GM18511 (cell line): ENCODE results near the gene NAV1.
"Not testable (repeated sequence)": the region's sequence is repeated elsewhere in the genome, so short reads cannot be mapped to it uniquely, and the experiment has no call there.

ENCODE experiments used
- ATAC-seq: cut with Tn5 transposase; IDR thresholded peaks from one replicate; pipeline ENCODE4 v1.9.1; 2021; ENCODE audit warnings: mild to moderate bottlenecking, moderate library complexity; ENCODE audit not compliant: unreplicated experiment

NAV1 gene

GRCh38 chr1:201542309-201543035 lies 3.5 kb downstream of the NAV1 start:
- no peak for ATAC-seq

DNA sequence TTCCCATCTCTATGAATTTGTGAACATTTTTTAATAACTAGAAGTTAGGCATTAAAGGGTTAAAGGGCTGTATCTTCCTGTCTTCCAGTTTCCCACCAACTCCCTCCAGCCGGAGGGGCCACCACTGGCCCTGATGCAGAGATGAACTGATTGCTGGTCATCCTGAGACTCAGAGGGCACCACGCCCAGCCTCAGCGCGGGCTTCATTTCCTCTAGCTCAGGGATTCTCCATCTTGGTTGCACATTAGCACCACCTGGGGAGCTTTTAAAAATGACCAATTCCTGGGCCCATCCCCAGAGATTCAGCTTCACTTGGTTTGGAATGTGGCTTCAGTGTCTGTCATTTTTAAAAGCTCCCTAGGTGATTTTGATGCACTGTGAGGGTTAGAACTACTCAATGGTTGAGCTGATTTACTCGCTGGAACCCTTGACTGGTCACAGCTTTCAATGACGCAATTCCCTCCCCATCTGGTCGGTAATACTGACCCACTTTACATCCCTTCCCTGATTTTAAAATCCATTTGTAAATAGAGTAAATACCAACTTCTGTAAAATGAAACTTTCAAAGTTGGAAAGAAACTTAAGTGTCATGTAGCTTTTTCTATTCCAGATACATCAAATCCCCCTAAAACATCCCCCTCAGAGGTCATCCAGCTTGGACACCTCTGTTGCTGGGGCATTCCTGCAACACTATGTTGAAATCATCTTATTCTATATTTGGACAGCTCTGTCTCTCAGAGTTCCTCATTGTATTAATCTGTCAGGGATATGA lies 5.1 kb downstream of the NAV1 start:
- ATAC-seq, result no peak

DNA sequence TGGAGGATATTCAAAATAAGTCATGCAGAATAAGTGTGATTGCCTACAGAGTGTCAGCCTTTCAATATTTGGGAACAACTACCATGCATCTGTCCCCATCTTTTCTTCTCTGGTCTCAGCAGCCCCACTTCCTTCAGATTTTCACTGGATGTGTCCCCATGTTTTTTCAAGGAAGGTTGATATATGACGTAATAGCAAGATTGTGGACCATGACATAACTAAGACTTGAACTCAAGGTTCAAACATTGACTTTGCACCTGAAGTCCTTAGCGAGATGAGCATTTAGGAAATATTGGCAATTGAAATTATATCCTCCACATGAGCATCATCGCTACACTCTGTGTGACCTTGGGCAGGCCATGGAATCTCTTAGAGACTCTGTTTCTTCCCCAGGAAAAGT lies 5.8 kb downstream of the NAV1 start:
- ATAC-seq, result no peak

- no peak for ATAC-seq
Observed at GRCh38 chr1:201545851-201546492, 7.0 kb downstream of the NAV1 start.

GRCh38 chr1:201549522-201549921 lies 10.6 kb downstream of the NAV1 start:
- not testable (repeated sequence) for ATAC-seq

DNA sequence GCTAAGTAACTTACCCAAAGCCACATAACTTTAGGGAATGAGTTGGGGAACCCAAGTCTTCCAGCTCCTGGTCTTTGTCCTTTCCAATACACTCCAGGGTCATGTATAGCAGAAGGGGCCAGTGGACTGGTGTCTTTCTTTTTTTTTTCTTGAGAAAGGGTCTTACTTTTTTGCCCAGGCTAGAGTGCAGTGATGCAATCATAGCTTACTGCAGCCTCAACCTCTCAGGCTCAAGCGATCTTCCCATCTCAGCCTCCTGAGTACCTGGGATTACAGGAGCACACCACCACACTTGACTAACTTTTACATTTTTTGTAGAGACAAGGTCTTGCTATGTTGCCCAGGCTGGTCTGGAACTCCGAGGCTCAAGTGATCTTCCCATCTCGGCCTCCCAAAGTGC lies 12.2 kb downstream of the NAV1 start:
- no peak for ATAC-seq

GRCh38 chr1:201551877-201552731 lies 13.2 kb downstream of the NAV1 start:
- no peak for ATAC-seq

DNA sequence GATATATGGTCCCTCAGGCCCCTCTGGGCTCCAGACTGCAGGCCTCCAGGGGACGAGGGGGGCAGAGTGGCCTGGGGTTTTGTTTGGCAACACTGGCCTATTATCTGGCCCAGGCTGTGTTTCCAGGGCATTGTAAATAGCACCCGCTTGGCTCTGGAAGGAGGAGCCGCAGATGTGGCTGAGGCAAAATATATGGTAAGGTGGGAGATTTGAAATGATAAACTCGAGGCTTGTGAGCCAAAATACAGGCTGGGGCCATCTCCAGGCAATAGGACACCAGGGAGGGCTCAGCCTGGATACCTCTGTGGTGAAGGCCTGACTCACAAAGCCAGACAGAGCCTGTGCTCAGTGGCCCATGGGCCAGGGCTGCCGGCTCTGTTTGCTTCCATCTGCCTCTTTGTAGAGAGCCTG lies 14.0 kb downstream of the NAV1 start:
- no peak for ATAC-seq

DNA sequence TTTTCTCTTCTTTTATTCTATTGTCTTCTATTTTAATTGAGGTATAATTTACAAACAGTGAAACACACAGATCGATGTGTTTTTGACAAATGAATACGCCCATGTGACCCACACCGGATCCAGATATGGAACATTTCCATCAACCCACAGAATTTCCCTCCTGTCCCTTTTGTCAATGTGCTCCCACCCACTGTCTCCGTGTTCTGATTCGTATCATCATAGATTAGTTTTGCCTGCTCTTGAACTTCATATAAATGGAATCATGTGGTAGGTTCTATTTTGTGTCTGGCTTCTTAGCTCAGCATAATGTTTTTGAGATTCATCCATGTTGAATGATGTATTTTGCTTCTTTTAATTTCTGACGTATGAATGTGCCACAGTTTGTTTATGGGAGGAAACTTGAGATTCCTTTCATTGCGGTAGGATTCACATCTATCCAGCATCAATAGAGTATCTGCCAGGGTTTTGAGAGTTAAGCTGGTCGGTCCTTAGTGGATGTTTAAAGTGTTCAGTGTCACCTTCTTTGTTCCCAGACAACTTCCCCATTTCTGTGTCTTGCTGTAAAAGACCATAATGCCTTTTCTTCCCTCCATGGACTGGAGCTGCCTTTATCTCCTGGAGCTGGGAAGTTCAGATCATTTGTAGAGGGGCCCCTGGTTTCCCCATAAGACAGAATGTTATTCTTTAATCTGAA lies 14.7 kb downstream of the NAV1 start:
- no peak for ATAC-seq

DNA sequence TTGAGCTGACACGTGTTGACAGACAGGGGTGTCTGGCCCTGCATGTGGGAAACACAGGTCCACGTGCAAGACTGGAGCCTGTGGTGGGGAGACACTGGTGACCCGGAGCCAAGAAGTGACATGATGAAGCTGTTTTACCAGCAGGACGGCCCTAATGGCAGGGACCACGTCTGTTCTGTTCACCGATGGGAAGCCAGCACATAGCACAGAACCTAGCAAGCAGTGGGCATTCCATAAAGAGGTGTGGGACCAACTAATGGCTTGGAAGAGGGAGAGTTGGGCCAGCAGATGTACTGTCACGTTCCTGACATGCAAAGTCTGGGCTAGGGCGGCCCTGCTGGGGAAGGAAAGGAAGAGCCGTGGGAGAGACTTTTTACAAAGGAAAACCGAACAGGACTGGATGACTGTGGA lies 15.3 kb downstream of the NAV1 start:
- no peak for ATAC-seq

- ATAC-seq, result no peak
Observed at GRCh38 chr1:201554789-201555592, 16.1 kb downstream of the NAV1 start.

GRCh38 chr1:201555593-201555945 lies 16.6 kb downstream of the NAV1 start:
- no peak for ATAC-seq

GRCh38 chr1:201556841-201557571 lies 18.1 kb downstream of the NAV1 start:
- ATAC-seq, result no peak

- no peak for ATAC-seq
Observed at GRCh38 chr1:201557572-201557958, 18.6 kb downstream of the NAV1 start.

GRCh38 chr1:201559679-201560162 lies 20.8 kb downstream of the NAV1 start:
- ATAC-seq, result peak; percentile 84

- no peak for ATAC-seq
Observed at GRCh38 chr1:201560328-201561194, 21.6 kb downstream of the NAV1 start.

DNA sequence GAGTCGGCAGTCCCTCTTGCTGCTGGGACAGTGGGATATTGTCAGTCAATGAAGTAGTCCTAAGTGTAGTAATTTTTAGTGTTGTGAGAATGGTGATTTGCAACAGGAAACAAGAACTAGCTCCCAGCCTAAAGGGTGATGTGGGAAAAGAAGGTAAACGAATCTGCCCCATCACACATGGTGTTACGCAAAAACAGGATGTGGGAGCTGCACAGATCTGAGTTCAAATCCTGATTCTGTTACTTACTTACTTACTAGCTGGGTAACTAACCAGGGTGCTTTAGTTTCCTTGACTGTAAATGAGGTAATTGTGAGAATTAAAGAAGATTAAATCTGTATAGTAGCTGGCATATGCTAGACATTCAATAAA lies 22.3 kb downstream of the NAV1 start:
- ATAC-seq, result no peak

DNA sequence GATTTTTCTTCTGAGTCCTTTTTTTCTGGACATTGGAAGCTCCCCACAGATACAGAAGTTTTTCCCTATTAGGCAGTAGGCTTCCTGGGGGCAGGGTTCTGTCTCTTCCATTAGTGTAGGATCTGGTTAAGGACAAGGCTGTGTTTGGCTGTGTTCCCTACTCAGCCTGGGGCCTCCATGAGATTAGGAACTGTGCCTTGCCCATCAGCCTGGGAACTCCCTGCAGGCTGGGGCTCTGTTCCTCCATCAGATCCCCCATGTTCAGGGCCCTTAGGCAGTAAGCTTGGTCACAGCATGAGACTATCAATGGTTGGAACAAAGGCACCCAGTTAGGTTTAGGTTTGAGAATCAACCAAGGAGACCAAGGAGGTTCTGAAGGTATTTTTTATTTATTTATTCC lies 22.7 kb downstream of the NAV1 start:
- no peak for ATAC-seq
